Activated T-helper 17 cell treated with anti-CD3 and anti-CD28 coated beads, Interleukin-2, amount 50 U/mL, for 72 hours (primary cell): ENCODE measurements around the gene SMARCC2. TPM values are rescaled to one million over a fixed set of nuclear protein-coding genes. Genes with fewer than 3 reads are reported as not detected.
A peak's percentile ranks its signal among the peaks of the same experiment; 100 is the strongest.
"Not testable (repeated sequence)": the region's sequence is repeated elsewhere in the genome, so short reads cannot be mapped to it uniquely, and the experiment has no call there.

Source experiments
- ATAC-seq: fragments of 150-1000 bp; cut with Tn5 transposase; replicated peaks from 2 replicates; pipeline ENCODE4 v1.10.0; 2021; ENCODE audit warnings: mild to moderate bottlenecking, moderate library complexity
- H3K27ac Mint-ChIP-seq: one replicate; pipeline ENCODE4 v1.8.0; 2022; ENCODE audit warnings: mixed read lengths
- H3K27me3 Mint-ChIP-seq: one replicate; pipeline ENCODE4 v1.8.0; 2022; ENCODE audit warnings: mixed read lengths
- H3K36me3 Mint-ChIP-seq: one replicate; pipeline ENCODE4 v1.8.0; 2022; ENCODE audit warnings: low read depth, mild to moderate bottlenecking, mixed read lengths
- H3K4me1 Mint-ChIP-seq: one replicate; pipeline ENCODE4 v1.8.0; 2022; ENCODE audit warnings: mixed read lengths
- H3K4me3 Mint-ChIP-seq: one replicate; pipeline ENCODE4 v1.8.0; 2022; ENCODE audit warnings: mild to moderate bottlenecking, mixed read lengths
- H3K9me3 Mint-ChIP-seq: one replicate; pipeline ENCODE4 v1.8.0; 2022; ENCODE audit warnings: mixed read lengths
- total RNA-seq, 2 donors: library from RNA; stranded (reverse); gene quantifications; one replicate each; pipeline ENCODE4 v1.2.3, GENCODE V29; 2022

SMARCC2 gene
- total RNA-seq, 2 donors from 2014 or later = 104 to 114 TPM

DNA sequence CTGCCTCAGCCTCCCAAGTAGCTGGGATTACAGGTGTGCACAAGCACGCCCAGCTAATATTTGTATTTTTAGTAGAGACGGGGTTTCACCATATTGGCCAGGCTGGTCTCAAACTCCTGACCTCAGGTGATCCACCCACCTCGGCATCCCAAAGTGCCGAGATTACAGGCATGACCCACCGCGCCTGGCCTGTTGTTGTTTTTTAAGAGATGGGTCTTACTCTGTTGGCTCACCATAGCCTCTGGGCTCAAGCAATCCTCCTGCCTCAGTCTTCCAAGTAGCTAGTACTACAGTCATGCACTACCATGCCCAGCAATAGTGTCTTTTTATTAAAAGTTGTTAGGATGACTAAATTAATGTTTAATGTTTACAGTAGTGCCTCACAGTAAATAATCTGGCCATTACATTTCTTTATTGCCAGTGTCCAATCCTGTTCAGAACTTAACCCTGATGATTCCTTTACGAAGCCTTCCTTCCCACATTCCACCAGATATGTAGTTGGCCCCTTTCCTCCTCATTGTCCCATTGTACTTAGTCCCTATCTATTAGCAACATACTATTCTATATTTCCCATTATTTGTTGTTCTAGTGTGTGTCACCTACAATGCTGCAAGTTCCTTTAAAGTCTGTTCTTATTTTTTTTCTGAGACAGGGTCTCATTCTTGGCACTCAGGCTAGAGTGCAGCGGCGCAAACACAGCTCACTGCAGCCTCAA lies 8.8 kb upstream of the SMARCC2 start:
- H3K36me3 Mint-ChIP-seq = no peaks in the 10 kb centered on the region
- no peaks in the 10 kb centered on the region for H3K27me3 Mint-ChIP-seq
- H3K9me3 Mint-ChIP-seq = no peaks in the 10 kb centered on the region
- H3K4me1 Mint-ChIP-seq = peaks cover 5% of the 10 kb centered on the region
- H3K27ac Mint-ChIP-seq = no peak overlapping the region
- H3K4me3 Mint-ChIP-seq = no peak overlapping the region
- ATAC-seq = no peak

- H3K36me3 Mint-ChIP-seq, H3K27me3 Mint-ChIP-seq, ATAC-seq, H3K4me3 Mint-ChIP-seq, H3K27ac Mint-ChIP-seq, H3K9me3 Mint-ChIP-seq: not testable (repeated sequence)
- H3K4me1 Mint-ChIP-seq = peaks cover 10% of the 10 kb centered on the region
Observed at GRCh38 chr12:56196818-56197550, 7.7 kb upstream of the SMARCC2 start.

DNA sequence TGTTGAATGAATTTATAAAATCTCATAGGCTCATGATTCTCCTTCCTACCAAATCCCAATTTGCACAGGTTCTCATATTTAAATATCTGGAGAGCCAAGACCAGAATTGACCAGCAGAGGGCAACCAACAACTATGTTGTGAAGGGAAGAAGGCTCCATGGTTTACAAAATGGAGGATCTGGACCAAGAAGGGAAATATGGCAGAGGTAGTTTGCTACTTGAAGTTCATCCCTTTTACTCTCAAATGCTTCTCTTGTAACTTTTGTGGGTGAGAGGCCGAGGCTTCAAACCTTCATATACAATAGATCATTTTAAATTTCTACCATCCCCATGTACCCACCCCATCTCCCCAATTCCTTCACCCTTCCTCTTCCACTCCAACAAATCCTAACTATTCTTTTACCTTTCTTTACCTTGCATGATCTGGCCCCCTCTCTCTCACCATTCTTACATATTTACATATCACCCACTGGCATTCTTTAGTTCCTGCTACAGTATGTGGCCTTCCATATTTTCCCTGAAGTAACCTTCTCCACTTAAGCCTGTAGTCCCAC lies 3.8 kb upstream of the SMARCC2 start:
- H3K9me3 Mint-ChIP-seq = no peaks in the 10 kb centered on the region

GRCh38 chr12:56192582-56192981 lies 3.3 kb upstream of the SMARCC2 start:
- no peak for ATAC-seq
- peaks cover 31% of the 10 kb centered on the region for H3K4me1 Mint-ChIP-seq
- peaks cover 24% of the 10 kb centered on the region for H3K36me3 Mint-ChIP-seq
- peak overlapping the region; percentile 62 for H3K4me3 Mint-ChIP-seq
- peak overlapping the region; percentile 88 for H3K27ac Mint-ChIP-seq
- no peaks in the 10 kb centered on the region for H3K27me3 Mint-ChIP-seq
- no peaks in the 10 kb centered on the region for H3K9me3 Mint-ChIP-seq

More for the DNA sequence above, 3.8 kb upstream of the SMARCC2 start:
- H3K4me1 Mint-ChIP-seq = peaks cover 25% of the 10 kb centered on the region
- H3K27me3 Mint-ChIP-seq = no peaks in the 10 kb centered on the region
- peak; percentile 23 for ATAC-seq
- peaks cover 18% of the 10 kb centered on the region for H3K36me3 Mint-ChIP-seq
- H3K4me3 Mint-ChIP-seq = peak overlapping the region; percentile 62
- H3K27ac Mint-ChIP-seq = peak overlapping the region; percentile 88

DNA sequence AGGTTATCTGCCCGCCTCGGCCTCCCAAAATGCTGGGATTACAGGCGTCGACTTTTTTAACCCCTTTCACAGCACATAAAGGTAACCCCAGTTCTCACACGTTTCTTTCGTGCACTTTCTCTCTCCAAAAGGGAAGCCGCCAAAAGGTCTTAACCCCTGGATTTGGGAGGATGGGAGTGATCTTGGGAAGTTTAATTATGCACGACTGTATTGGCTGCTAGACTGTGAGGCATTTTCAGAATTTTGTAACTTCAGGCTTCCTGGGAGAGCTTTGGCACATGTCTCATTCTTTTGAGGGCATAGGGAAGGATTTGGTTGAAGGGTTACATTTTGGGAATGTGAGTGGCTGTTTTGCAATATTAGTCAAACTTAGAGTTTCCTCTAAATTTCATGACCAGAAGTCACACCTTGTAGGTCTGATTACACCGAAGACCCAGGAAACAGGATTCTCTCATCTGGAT lies 1.4 kb upstream of the SMARCC2 start:
- Mint-ChIP-seq H3K27ac (peak overlapping the region; percentile 100), H3K36me3 (peaks cover 42% of the 10 kb centered on the region), H3K4me1 (peaks cover 34% of the 10 kb centered on the region), H3K9me3 (no peaks in the 10 kb centered on the region), H3K27me3 (no peaks in the 10 kb centered on the region), H3K4me3 (peak overlapping the region; percentile 91)
- no peak for ATAC-seq

DNA sequence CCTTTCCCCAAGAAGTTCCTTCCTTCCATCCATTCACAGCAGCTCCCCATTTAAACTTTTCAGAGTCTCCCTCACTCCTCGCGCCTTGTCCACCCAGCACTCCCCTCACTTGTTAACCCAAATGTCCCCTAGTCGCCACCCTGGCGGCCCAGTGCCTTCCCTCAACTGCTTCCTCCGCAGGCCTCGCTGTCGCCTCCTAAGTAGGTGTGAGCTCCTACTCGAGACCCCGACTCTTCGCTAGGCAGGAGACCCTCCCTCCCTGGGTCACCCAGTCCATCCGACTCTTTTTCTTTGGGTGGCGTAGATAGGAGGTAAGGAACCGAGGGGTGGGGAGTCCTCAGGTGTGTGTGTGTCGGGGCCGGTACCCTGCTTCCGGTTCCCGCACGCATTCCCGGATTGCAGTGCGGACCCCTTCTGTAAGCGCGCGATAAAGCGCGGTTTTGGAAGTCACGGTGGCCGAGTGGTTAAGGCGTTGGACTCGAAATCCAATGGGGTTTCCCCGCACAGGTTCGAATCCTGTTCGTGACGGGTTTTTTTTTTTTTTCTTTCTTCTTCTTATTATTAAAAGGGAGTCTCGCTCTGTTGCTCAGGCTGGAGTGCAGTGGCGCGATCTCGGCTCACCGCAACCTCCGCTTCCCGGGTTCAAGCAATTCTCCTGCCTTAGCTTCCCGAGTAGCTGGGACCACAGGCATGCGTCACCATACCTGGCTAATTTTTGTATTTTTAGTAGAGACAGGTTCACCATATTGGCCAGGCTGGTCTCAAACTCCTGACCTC lies 823 bp upstream of the SMARCC2 start:
- H3K36me3 Mint-ChIP-seq = peaks cover 48% of the 10 kb centered on the region
- peaks cover 35% of the 10 kb centered on the region for H3K4me1 Mint-ChIP-seq
- peak; percentile 59 for ATAC-seq

DNA sequence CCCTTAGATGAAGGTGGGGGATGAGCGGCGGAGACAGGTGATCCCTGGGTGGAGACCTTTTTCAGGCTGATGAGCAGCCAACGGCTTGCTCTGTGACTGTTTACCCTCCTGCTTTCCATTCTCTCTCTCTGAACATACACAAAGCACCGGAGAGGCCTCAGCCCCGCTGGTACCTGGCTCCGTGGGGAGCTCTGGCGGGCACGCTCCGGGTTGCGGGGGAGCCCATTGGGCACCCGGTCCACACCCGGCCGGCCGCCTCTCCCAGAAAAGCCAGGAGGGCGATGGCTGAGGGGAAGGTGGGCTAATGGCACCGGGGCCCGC lies 545 bp downstream of the SMARCC2 start:
- Mint-ChIP-seq H3K27ac (peak overlapping the region; percentile 91), H3K9me3 (no peaks in the 10 kb centered on the region), H3K4me1 (peaks cover 35% of the 10 kb centered on the region), H3K27me3 (no peaks in the 10 kb centered on the region), H3K36me3 (peaks cover 62% of the 10 kb centered on the region), H3K4me3 (peak overlapping the region; percentile 91)
- ATAC-seq = no peak

More for the DNA sequence above, 823 bp upstream of the SMARCC2 start:
- Mint-ChIP-seq H3K27me3 (no peaks in the 10 kb centered on the region), H3K9me3 (no peaks in the 10 kb centered on the region), H3K4me3 (peak overlapping the region; percentile 91), H3K27ac (peak overlapping the region; percentile 100)

DNA sequence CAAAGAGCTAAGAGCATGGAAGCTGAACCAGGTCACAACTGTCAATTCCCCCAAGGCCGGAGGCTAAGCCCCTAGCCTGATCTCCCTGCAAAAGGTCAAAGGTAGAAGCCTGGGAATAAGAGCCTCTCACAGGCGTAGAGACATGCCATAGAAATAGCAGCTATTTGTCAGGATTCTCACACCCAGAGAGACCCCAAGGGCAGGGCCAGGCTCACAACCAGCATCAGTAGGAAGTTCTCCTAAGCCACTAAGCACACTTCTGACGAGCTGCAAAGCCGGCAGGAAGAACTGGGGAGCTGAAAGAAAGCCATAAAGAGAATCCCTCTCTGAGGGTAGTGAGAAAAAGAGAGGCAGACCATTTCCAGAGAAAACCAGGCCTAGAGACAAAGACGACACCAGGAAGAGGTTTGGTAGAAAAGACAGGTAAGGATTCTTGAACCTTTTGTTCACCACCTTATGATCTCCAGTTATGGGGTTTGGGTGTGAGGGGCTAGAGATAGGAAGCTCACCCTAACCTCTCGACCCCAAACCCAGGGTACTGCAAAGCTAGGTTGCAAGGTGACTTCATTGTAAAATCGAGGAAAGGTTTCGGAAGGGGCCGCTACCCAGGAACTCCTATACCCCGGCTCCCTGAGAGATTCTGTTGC lies 1.0 kb downstream of the SMARCC2 start:
- Mint-ChIP-seq H3K4me1 (peaks cover 32% of the 10 kb centered on the region), H3K9me3 (no peaks in the 10 kb centered on the region), H3K27ac (peak overlapping the region; percentile 91), H3K36me3 (peaks cover 67% of the 10 kb centered on the region), H3K27me3 (no peaks in the 10 kb centered on the region), H3K4me3 (peak overlapping the region; percentile 91)
- ATAC-seq = no peak

- Mint-ChIP-seq H3K27me3 (no peaks in the 10 kb centered on the region), H3K4me1 (peaks cover 25% of the 10 kb centered on the region), H3K36me3 (peaks cover 80% of the 10 kb centered on the region), H3K27ac (peak overlapping the region; percentile 91), H3K4me3 (peak overlapping the region; percentile 91), H3K9me3 (no peaks in the 10 kb centered on the region)
- no peak for ATAC-seq
Observed at GRCh38 chr12:56186957-56187356, 2.3 kb downstream of the SMARCC2 start.

DNA sequence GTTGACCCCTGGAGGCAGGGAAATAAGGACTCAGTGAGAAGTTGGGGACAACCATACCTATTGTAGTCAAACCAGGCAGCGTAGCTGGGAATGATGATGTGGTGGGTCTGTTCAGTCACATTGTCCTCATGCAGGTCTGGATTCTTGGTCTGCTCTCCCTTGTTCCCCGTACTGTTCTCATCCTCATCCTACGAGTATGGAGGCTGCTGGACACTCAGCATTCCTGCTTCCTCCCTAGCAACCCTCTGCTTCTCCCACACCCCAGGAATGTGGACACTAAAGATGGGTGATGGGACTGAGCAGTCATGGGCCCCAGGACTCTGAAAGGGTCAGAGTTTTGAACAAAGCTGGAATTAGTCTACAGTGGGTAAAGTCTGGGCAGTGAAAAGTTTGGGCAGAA lies 10.9 kb downstream of the SMARCC2 start:
- Mint-ChIP-seq H3K27me3 (no peaks in the 10 kb centered on the region), H3K36me3 (peaks cover 97% of the 10 kb centered on the region), H3K9me3 (no peaks in the 10 kb centered on the region), H3K4me3 (no peak overlapping the region), H3K27ac (no peak overlapping the region), H3K4me1 (no peaks in the 10 kb centered on the region)
- no peak for ATAC-seq

DNA sequence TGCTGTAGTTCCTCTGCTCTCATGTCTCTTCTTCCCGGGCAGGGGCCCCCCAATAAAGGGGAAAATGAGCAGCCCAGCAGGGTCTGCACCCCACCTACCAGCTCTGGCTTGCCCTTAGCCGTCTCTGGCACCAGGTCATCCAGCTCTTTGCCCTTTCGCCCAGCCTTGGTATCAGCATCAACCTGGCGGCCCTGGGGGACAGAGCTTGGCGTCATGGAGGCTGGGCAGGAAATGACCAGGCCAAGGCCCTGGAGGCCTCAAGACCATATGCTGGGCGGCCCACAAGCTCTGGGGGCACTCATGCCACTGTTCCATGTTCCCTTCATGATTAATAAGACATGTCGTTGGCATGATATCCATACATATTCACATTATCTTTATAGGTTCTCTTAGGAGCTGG lies 16.4 kb downstream of the SMARCC2 start:
- peak overlapping the region; percentile 36 for H3K27ac Mint-ChIP-seq
- no peaks in the 10 kb centered on the region for H3K9me3 Mint-ChIP-seq
- no peak for ATAC-seq
- no peaks in the 10 kb centered on the region for H3K27me3 Mint-ChIP-seq
- H3K4me1 Mint-ChIP-seq = no peaks in the 10 kb centered on the region
- no peak overlapping the region for H3K4me3 Mint-ChIP-seq
- peaks cover 97% of the 10 kb centered on the region for H3K36me3 Mint-ChIP-seq

DNA sequence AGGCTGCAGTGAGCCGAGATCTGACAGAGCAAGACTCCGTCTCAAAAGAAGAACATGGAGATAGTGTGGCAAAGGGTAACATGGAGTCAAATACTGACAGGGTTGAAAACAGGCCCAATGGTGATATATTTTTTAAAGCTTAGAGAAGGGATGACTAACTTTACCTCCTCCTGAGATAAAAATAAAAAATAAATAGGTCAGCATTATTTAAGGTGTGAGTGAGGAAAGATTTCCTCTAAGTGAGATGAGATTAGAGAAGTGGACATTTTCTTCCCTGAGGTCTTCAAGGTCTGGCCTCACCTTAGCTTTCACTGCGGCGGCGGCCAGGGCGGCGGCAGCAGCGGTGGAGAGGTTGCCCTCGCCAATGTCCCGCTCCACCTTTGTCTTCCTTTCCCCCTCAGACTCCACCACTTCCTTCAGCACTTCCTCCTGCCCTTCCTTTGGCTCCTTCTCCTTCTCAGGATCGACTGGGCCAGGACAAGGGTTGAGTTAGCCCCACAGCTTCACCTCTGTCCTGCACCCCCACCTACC lies 20.0 kb downstream of the SMARCC2 start:
- peaks cover 100% of the 10 kb centered on the region for H3K36me3 Mint-ChIP-seq
- ATAC-seq = no peak
- no peak overlapping the region for H3K4me3 Mint-ChIP-seq
- H3K4me1 Mint-ChIP-seq = no peaks in the 10 kb centered on the region
- H3K9me3 Mint-ChIP-seq = no peaks in the 10 kb centered on the region
- peak overlapping the region; percentile 85 for H3K27ac Mint-ChIP-seq
- H3K27me3 Mint-ChIP-seq = no peaks in the 10 kb centered on the region

- no peaks in the 10 kb centered on the region for H3K9me3 Mint-ChIP-seq
Observed at GRCh38 chr12:56165369-56165768, 23.9 kb downstream of the SMARCC2 start.

GRCh38 chr12:56164345-56164729 lies 24.9 kb downstream of the SMARCC2 start:
- H3K4me1 Mint-ChIP-seq = peaks cover 14% of the 10 kb centered on the region
- peaks cover 100% of the 10 kb centered on the region for H3K36me3 Mint-ChIP-seq
- peak overlapping the region; percentile 43 for H3K27ac Mint-ChIP-seq
- no peak overlapping the region for H3K4me3 Mint-ChIP-seq
- ATAC-seq = no peak
- H3K27me3 Mint-ChIP-seq = no peaks in the 10 kb centered on the region
- no peaks in the 10 kb centered on the region for H3K9me3 Mint-ChIP-seq

More at GRCh38 chr12:56165369-56165768, 23.9 kb downstream of the SMARCC2 start:
- Mint-ChIP-seq H3K4me3 (no peak overlapping the region), H3K36me3 (peaks cover 100% of the 10 kb centered on the region), H3K4me1 (peaks cover 8% of the 10 kb centered on the region), H3K27ac (peak overlapping the region; percentile 43), H3K27me3 (no peaks in the 10 kb centered on the region)
- ATAC-seq = no peak
